ENCODE results near the gene BBS7.

Gene BBS7

GRCh38 chr4:121824171-121824527 is 46.1 kb downstream of the BBS7 start:
- DNase-seq: no peak

DNA sequence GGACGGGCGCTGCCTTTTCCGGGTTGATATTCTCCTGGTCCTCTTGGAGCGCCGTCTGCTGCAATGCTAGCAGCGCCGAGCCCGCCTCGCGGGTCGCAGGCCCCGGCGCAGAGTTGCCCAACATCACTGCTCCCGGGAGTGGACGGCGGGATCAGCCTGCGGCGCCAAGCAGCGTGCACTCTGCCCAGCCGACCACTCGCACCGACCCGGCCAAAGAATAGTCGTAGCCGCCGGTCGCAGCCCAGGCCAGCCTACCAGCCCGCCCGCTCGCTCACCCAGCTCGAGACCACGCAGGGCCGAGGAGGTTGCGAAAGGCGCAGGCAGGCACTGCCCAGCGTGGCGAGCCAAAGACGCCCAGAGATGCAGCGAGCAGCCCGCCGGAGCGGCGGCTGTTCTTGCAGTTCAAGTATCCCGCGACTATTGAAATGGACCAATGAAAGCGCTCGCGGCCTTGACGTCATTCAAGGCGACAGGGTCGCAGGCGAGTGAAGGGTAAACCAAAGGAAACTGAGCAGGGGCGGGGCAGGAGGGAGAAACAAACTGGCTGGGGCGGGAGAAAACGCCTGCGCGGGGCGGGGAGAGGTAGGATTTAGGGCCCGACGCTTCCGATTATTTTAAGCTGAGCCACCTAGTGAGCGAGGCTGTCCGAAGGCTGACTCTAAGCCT is 46.6 kb downstream of the BBS7 start, which contains the start of gene CCNA2:
TSS of gene CCNA2 (minus strand) at position 379 of the 666 bp plus-strand sequence. CDS start at position 124, 255 bp downstream.
- peak; percentile 98 for DNase-seq

GRCh38 chr4:121822796-121823504 is 47.3 kb downstream of the BBS7 start:
- DNase-seq: peak; percentile 88

- DNase-seq: no peak
Observed at GRCh38 chr4:121822047-121822446, 48.2 kb downstream of the BBS7 start.

DNA sequence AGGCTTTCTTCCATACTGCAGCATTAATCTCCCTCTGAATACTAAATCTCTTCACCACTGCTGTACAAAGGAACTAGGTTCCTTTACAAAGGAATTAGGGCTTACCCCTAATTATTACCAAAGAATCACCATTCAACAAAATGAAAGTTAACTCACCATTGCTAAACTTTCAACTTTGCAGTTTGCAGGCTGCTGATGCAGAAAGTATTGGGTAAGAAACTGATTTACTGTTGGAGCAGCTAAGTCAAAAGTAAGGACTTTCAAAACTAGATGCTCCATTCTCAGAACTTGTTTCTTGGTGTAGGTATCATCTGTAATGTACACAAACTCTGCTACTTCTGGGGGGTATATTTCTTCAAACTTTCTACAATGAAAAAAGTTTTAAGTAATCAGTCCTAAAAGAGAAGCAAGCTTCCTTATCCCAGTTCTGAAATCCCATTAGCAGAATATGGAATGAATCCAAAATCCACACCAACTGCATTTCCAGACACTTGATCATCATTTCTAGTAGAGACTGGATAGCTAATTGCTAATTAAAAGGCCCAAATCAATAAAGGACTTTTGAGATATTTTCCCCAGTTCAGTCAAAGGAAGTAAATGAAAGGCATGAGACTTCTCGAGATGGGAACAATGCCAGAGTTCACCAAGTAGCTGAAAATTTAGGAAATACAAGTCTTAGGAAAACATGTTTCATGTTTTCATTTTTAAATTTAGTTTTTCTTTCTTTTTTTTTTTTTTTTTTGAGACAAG is 50.9 kb downstream of the BBS7 start:
- DNase-seq: no peak

DNA sequence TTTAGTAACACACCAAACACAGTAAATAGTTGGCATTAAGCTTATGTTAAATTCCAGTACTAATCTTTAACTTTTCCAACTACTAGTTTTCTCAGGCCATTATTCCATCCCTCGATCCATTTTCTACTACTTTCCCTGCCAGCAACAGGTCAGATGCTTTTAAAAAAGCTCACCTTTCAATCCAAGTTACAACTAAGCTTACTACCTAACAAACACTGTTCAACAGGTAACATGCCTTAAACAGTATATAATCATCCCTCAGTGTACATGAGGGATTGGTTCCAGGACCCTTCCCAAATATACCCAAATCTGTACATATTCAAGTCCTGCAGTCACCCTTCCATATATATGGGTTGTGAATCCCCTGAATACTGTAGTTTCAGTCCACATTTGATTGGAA is 52.1 kb downstream of the BBS7 start:
- DNase-seq: no peak

DNA sequence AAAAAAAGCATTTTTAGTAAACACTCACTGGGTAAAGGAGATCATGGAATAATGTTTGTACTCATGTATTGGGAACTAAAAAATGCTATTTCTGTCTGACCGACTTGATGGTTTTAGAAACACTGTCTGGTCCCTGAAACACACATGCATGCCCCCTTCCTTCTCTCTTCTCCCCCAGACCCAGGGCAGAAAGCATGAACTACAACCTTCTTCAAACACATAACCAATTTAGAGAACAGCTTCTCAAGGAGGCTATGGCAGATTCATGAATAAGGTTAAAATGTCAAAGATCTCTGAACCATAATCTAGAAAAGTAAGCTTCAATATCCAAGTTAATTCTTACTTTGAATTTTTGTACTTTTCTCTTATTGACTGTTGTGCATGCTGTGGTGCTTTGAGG is 52.6 kb downstream of the BBS7 start:
- no peak for DNase-seq

GRCh38 chr4:121817006-121817405 is 53.3 kb downstream of the BBS7 start:
- no peak for DNase-seq

DNA sequence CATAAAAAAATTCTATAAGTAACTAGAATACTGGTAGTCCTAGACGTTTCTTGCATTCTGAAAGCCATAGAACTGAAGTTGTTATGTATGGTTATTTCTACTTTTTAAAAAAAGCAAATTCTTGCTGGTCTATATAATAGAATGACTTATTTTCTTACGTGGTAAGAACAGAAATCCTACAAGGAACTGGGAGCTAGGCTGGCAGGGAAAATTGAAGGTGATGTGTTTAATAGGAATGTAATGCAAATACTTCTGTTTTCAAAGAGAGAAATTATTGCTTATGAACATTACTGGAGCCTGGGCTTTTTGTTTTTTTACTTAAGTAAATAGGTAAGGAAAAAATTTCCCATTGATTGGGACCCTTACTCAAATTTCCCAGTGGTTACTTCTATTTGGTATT is 55.5 kb downstream of the BBS7 start:
- DNase-seq: no peak

- DNase-seq: no peak
Observed at GRCh38 chr4:121811122-121811521, 59.2 kb downstream of the BBS7 start.

DNA sequence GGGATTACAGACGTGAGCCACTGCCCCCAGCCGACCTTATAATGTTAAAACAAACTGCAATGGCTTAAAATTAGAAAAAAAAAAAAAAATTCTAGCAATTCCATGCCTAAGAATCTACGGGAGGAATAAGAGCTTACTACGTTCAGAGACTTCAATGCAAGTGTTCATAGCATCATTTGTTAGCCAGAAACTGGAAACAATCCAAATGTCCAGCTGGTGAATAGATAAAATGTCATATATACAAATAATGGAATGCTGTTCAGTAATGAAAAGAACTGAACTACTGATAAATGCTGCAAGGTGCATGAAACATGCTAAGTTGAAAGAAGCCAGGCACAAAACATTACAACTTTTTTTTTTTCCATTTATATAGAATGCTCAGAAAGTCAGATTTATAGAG is 63.9 kb downstream of the BBS7 start:
- no peak for DNase-seq

DNA sequence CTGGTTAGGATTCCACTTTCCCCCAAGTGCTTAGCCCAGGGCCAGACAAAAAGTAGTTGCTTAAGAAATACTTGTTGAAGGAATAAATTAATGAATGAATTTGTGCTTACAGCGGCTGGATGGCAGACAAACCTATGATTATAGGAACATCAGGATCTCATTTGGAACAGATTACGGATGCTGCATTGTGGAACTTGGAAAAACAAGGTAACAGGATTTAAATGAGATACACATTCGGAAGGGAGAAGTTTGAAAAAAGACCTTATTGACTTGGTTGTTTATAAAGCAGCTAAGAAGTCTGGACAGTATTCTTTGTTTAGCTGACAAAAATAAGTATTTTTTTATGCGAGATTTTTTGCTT is 68.6 kb downstream of the BBS7 start:
- DNase-seq: no peak

DNA sequence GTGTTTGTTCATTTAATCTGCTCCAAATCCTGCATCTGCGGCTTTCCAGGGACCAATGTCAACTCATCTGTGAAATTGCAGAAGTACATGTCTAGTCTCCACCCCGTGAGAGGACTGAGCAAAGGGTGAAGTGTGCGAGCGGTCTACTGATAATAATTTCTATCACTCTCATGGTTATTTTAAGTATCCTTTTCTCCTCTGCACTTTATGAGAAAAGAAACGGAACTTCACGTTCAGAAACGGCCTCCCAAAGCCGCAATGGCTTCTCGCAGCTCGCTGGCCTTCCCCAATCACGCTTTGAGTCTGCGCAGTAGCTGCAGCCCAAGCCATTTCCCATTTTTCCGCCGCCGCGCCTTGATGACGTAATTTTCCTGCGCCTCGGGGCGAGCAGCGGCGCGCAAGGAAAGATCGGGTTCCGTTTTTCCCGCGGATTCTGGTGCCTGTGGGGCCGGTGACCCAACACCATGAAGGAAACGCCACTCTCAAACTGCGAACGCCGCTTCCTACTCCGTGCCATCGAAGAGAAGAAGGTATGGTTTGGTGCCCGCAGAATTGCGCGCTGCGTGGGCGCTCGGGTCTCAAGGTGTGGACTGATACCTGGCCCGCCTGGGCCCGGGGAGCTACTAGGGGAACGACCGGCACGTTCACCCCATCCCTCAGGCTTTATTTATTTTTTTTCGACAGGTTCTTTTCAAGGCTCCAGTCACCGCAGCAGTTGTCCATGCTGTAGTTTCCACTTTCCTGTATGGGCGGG is 69.1 kb downstream of the BBS7 start, which contains the start of gene EXOSC9:
TSS of gene EXOSC9 (plus strand) at position 363 of the 754 bp plus-strand sequence. CDS start at position 465, 102 bp downstream.
- peak; percentile 95 for DNase-seq

DNA sequence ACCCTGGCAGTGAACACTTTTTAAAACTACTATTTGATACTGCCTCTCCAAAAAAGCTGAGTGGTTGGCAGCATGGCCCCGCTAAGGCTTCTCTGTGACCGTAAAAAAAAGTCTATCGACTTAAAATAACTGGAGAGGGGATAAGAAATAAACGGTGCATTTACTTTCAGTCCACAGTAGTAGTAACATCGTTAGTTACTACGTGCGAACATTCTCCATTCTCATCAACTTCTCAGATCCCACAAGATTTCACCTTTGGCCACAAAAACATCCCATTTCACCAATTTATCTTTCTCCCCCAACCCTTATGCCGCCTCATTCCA is 69.7 kb downstream of the BBS7 start:
- no peak for DNase-seq

GRCh38 chr4:121799867-121800501 is 70.3 kb downstream of the BBS7 start:
- DNase-seq: no peak

GRCh38 chr4:121799208-121799823 is 71.0 kb downstream of the BBS7 start:
- DNase-seq: no peak

DNA sequence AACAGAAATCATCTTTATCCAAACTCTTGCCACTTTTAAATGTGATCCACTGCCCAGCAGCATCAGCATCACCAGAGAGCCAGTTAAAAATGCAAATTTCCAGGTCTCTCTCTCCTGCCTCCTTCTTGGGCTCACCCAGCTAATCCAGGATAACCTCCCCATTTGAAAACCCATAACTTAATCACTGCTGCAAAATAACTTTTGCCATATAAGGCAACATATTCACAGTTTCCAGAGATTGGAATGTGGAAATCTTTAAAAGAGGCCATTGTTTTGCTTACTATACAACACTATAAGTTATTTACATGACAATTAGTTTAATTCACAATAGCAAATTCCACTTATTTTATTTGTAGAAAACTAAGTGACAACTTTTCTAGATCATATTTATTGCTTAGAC is 74.0 kb downstream of the BBS7 start:
- DNase-seq: no peak

- peak; percentile 95 for DNase-seq
Observed at GRCh38 chr4:121794505-121795188, 75.6 kb downstream of the BBS7 start.

- DNase-seq: no peak
Observed at GRCh38 chr4:121792966-121793365, 77.3 kb downstream of the BBS7 start.

DNA sequence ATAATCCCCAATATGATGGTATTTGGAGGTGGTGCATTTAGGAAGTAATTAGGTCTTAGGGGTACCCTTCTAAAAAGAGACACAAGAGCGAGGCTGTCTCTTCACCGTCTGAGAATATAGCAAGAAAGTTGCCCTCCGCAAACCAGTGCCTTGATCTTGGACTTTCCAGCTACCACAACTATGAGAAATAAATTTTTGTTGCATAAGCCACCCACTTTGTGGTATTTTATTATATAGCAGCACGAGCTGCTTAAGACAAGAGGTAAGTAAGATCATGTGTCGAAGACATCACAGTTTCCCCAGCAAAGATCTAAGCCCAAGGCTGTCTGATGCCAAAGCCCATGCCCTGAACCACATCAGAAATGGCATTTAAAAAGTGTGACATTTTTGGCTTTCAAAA is 78.8 kb downstream of the BBS7 start:
- no peak for DNase-seq

DNA sequence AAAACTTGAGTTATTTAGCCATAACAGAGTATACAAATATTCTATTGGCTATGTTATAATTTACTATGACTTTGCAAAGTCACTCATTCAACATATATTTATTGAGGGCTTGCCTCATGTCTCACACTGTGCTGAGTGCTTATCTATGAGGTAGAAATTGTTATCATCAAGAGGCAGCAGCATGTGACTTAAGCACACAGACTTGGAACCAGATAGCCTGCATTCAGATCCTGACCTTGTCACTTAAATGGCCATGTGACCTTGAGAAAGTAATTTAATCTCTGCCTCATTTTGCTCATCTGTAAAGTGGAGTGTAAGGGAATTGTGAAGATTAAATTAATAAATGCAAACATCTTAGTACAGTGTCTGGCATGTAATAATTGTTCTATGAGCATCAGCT is 79.3 kb downstream of the BBS7 start:
- DNase-seq: peak; percentile 94
